Panc1 (cell line): ENCODE data around the gene TBC1D21. TPM values are rescaled to one million over a fixed set of nuclear protein-coding genes. Genes with fewer than 3 reads are reported as not detected.

ENCODE experiments used
- ATAC-seq: fragments of 200-7000 bp; cut with Tn5 transposase; 2 replicates; pipeline ENCODE4 v1.9.1; 2020; ENCODE audit warnings: mild to moderate bottlenecking, moderate library complexity
- BruUV-seq: library from RNA; stranded (reverse); fragments of 400-500 nt; replicated peaks from 2 replicates; lab custom pipeline; 2021; lab: Mats Ljungman, UMichigan
- CTCF ChIA-PET: fragments of 300-600 bp; sonication (Branson Sonifier 250); formaldehyde crosslinking; loops from one replicate; lab custom pipeline; 2022; ENCODE audit warnings: antibody characterized with exemption; lab: Charles Lee
- POLR2A ChIA-PET: fragments of 300-600 bp; sonication (Branson Sonifier 250); formaldehyde crosslinking; loops from one replicate; lab custom pipeline; 2022; ENCODE audit warnings: antibody characterized with exemption; lab: Charles Lee
- DNase-seq: peaks from one replicate; pipeline ENCODE4 v3.0.0-alpha.2; 2010; ENCODE audit warnings: low read depth, low spot score
- H3K27ac ChIP-seq: 2 replicates; pipeline ENCODE4 v1.5.1; 2011; ENCODE audit warnings: mild to moderate bottlenecking, low read length, inconsistent platforms
- H3K27me3 ChIP-seq: fragments of 200-500 bp; sonication (Bioruptor generic); 2 replicates; pipeline ENCODE4 v1.6.0; 2014; ENCODE audit warnings: low read length, inconsistent platforms; ENCODE audit not compliant: control insufficient read depth, insufficient read depth
- H3K36me3 ChIP-seq: fragments of 200-500 bp; sonication (Bioruptor generic); 2 replicates; pipeline ENCODE4 v1.5.1; 2014; ENCODE audit warnings: inconsistent platforms, mild to moderate bottlenecking, low read length, moderate library complexity; ENCODE audit not compliant: control insufficient read depth, insufficient read depth
- H3K4me1 ChIP-seq: 2 replicates; pipeline ENCODE4 v1.5.1; 2011; ENCODE audit warnings: inconsistent platforms, mild to moderate bottlenecking, low read length, moderate library complexity; ENCODE audit not compliant: control insufficient read depth, insufficient read depth
- H3K4me3 ChIP-seq, 2 experiments: 2 replicates each; pipeline ENCODE4 v1.5.1; 2011 to 2012; ENCODE audit warnings: low read depth in 2 of 2, low read length in 2 of 2, mild to moderate bottlenecking in 2 of 2, inconsistent platforms in 1 of 2, moderate library complexity in 1 of 2
- H3K9me3 ChIP-seq: fragments of 200-500 bp; sonication (Bioruptor generic); 2 replicates; pipeline ENCODE4 v1.5.1; 2014; ENCODE audit warnings: low read depth, mild to moderate bottlenecking, inconsistent platforms, low read length, moderate library complexity; ENCODE audit not compliant: control insufficient read depth, insufficient read depth
- CTCF ChIP-seq: fragments of 450-650 bp; IDR thresholded peaks from 2 replicates; pipeline ENCODE4 v1.5.1; 2017; ENCODE audit warnings: mild to moderate bottlenecking
- POLR2AphosphoS5 ChIP-seq: IDR thresholded peaks from 2 replicates; pipeline ENCODE4 v1.6.1; 2012; ENCODE audit warnings: mild to moderate bottlenecking, low read depth, low read length, moderate library complexity
- REST ChIP-seq, 2 experiments: IDR thresholded peaks; 2 replicates each; pipeline ENCODE4 v1.6.1; 2011 to 2012; ENCODE audit warnings: low read depth in 2 of 2, control low read depth in 1 of 2, low read length in 1 of 2, mild to moderate bottlenecking in 1 of 2, moderate library complexity in 1 of 2; ENCODE audit not compliant: insufficient read depth in 1 of 2
- SIN3A ChIP-seq: IDR thresholded peaks from 2 replicates; pipeline ENCODE4 v1.6.1; 2012; ENCODE audit warnings: low read depth, mild to moderate bottlenecking, low read length, moderate library complexity, borderline replicate concordance; ENCODE audit not compliant: insufficient read depth
- TCF7L2 ChIP-seq: IDR thresholded peaks from 2 replicates; pipeline ENCODE4 v1.6.1; 2011; ENCODE audit warnings: mild to moderate bottlenecking, low read depth, low read length, inconsistent platforms
- in situ Hi-C: cut with HindIII; loops from 2 replicates; pipeline ENCODE4 v1.10.0; 2016; ENCODE audit warnings: low sequenced_read_pairs, low pct_unique_long_range_greater_than_20kb
- intact Hi-C: fragments of 100-400 bp; cut with micrococcal nuclease; formaldehyde crosslinking; loops from one replicate; pipeline ENCODE4 v1.10.0; 2022; ENCODE audit not compliant: unreplicated experiment
- total RNA-seq: library from RNA; stranded (reverse); gene quantifications from one replicate; pipeline ENCODE4 v1.2.1, GENCODE V29; 2021; ENCODE audit not compliant: unreplicated experiment

The TBC1D21 gene
- total RNA-seq, 1 experiment from 2014 or later = not detected

GRCh38 chr15:73927476-73928240, 54.3 kb downstream of the TBC1D21 start:
- intact Hi-C loops = no loop called here
- no peak; the same call in 1 of the 2 replicates for TF ChIP-seq SIN3A
- peak; percentile 90 for TF ChIP-seq CTCF
- no peak for TF ChIP-seq REST (IDR thresholded peaks at IDR 0.05; ENCODE audit: insufficient read depth in 1 of 2, low read depth in 2 of 2, low read length in 1 of 2)
- POLR2A ChIA-PET = no interaction called here

GRCh38 chr15:73928241-73928579, 54.8 kb downstream of the TBC1D21 start:
- H3K4me1 ChIP-seq = peaks cover 21% of the 10 kb centered on the region
- ChIA-PET CTCF (interaction anchor here (0.6 kb wide), 2 partner anchors 597 to 630 kb away, joined by 4 to 13 read pairs; no protein-coding TSS in a partner anchor), POLR2A (no interaction called here)
- in situ Hi-C loops (no loop called here), intact Hi-C loops (no loop called here)
- no TSS peak for BruUV-seq
- no peaks in the 10 kb centered on the region for H3K36me3 ChIP-seq
- H3K4me3 ChIP-seq = peak overlapping the region; percentile 43 to 60
- TF ChIP-seq TCF7L2 (no peak), POLR2AphosphoS5 (no peak), CTCF (no peak), SIN3A (no peak), REST (IDR thresholded peaks at IDR 0.05; ENCODE audit: insufficient read depth in 1 of 2, low read depth in 2 of 2, low read length in 1 of 2) (no peak)
- ATAC-seq = no peak
- H3K27ac ChIP-seq = no peak overlapping the region; the same call in 1 of the 2 replicates
- no peak for DNase-seq
- H3K27me3 ChIP-seq = no peaks in the 10 kb centered on the region
- no peaks in the 10 kb centered on the region for H3K9me3 ChIP-seq

More at GRCh38 chr15:73927476-73928240, 54.3 kb downstream of the TBC1D21 start:
- in situ Hi-C loops = no loop called here
- Histone ChIP-seq H3K27me3 (no peaks in the 10 kb centered on the region), H3K4me1 (peaks cover 24% of the 10 kb centered on the region), H3K4me3 (peak overlapping the region; percentile 43 to 60), H3K9me3 (no peaks in the 10 kb centered on the region), H3K36me3 (no peaks in the 10 kb centered on the region), H3K27ac (no peak overlapping the region; the same call in 1 of the 2 replicates)
- ATAC-seq = peak; percentile 78
- no peak for DNase-seq
- no TSS peak for BruUV-seq
- CTCF ChIA-PET = interaction anchor here (0.6 kb wide), 2 partner anchors 596 to 630 kb away, joined by 4 to 13 read pairs; no protein-coding TSS in a partner anchor
